Measurements from ENCODE around the gene UPK3A.
"Not testable (repeated sequence)": the region's sequence is repeated elsewhere in the genome, so short reads cannot be mapped to it uniquely, and the experiment has no call there.

UPK3A gene

DNA sequence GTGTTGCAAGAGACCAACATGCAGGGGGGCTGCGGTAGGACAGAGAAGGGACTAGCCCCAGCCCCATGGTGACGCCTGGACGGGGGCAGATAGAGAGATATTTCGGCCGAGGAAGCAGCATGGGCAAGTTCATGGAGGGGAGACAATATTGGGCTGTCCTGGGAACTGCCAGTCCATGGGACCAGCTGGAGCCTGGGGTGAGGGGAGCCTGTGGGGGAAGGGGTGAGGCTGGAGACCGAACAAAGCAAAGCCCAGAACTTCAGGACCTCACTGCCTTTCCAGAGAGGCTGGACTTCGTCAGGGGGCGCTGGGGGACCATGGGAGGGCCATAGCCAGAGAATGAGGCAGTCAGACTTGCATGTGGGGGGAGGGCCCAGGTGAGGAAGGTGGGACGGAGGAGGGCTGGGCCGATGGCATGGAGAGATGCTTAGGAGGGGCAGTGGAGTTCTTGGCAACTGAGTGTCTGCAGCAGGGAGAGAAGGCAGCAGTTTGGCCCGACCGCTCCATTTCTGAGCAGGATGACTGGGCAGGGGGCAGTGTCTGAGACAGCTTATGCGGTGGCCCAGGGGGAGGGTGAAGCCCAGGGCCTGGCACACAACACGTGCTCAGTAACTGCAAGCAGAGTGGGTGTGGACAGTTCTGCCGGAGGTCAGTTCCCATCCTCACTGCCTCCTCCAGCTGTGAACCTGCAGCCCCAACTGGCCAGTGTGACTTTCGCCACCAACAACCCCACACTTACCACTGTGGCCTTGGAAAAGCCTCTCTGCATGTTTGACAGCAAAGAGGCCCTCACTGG is 712 bp downstream of the UPK3A start:
- no peak for DNase-seq

DNA sequence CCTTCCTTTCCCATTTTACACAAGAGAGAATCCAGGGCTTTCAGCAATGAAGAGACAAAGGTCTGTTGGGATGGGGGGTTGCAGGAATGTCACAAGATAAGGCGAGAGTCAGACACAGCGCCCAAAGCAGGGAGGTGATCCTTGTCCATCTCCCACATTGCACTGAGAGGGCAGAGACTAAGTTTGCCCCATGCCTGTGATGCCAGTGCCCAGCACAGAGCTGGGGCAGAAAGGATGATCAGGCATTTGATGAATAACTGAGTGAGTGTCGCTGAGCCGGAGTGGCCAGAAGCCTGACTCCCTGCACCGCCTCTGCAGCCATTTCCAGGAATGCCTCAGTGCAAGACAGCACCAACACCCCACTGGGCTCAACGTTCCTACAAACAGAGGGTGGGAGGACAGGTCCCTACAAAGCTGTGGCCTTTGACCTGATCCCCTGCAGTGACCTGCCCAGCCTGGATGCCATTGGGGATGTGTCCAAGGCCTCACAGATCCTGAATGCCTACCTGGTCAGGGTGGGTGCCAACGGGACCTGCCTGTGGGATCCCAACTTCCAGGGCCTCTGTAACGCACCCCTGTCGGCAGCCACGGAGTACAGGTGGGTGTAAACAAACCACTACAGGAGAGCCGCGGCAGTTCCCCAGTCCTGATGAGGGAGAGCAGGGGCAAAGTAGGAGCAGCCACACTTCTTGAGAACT is 2.3 kb downstream of the UPK3A start:
- no peak for DNase-seq

DNA sequence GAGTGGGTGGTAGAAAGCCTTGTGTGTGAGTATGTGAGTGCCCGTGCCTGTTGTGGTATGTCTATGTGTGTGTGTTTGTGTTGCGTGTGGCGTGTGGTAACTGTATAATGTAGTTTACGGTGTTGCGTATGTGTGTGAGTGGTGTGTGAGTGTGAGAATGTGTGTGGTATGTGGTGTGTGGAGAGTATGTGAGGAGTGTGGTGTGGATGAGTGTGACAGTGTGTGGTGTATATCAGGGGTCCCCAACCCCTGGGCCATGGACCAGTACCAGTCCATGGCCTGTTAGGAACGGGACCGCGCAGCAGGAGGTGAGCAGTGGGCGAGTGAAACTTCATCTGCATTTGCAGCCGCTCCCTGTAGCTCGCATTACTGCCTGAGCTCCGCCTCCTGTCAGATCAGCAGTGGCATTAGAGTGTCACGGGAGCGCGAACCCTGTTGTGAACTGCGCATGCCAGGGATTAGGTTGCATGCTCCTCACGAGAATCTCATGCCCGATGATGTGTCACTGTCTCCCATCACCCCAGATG is 5.7 kb downstream of the UPK3A start:
- DNase-seq: peak; percentile 11

DNA sequence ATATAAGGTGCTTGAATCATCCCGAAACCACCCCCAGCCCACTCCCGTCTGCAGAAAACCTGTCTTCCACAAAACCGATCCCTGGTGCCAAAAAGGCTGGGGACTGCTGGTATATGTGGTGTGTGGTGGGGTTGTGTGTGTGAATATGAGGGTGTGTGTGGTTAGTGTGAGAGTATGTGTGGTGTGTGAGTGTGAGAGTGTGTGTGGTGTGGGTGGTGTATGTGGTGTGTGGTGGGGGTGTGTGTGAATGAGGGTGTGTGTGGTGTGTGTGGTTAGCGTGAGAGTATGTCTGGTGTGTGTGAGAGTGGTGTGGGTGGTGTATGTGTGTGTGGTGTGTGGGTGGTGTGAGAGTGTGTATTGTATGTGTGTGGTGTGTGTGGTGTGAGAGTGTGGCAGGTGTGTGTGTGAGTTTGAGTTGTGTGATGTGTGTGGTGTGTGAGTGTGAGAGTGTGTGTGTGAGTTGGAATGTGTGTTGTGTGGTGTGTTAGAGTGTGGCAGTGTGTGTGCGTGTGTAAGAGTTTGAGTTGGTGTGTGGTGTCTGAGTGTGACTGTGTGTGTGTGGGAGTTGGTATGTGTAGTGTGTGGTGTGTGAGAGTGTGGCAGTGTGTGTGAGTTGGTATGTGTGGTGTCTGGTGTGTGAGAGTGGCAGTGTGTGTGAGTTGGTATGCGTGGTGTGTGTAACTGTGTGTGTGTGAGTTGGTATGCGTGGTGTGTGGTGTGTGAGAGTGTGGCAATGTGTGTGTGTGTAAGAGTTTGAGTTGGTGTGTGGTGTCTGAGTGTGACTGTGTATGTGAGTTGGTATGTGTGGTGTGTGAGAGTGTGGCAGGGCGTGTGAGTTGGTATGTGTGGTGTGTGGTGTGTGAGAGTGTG is 6.5 kb downstream of the UPK3A start:
- no peak for DNase-seq

DNA sequence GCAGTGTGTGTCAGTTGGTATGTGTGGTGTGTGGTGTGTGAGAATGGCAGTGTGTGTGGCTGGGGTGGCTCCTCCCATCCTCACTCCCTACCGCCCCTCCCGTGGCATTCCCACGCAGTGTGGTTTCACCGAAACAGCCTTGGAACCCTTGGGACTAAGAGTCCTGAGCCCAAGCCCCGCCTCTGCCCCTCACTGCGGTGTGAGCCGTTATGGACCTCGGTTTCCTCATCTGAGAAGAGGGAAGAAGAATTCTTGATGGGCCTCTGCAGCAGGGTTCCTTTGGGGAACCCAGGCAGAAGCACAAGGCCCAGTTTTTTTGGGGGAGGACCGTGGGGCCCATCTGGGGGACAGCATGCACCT is 7.2 kb downstream of the UPK3A start:
- DNase-seq: no peak

DNA sequence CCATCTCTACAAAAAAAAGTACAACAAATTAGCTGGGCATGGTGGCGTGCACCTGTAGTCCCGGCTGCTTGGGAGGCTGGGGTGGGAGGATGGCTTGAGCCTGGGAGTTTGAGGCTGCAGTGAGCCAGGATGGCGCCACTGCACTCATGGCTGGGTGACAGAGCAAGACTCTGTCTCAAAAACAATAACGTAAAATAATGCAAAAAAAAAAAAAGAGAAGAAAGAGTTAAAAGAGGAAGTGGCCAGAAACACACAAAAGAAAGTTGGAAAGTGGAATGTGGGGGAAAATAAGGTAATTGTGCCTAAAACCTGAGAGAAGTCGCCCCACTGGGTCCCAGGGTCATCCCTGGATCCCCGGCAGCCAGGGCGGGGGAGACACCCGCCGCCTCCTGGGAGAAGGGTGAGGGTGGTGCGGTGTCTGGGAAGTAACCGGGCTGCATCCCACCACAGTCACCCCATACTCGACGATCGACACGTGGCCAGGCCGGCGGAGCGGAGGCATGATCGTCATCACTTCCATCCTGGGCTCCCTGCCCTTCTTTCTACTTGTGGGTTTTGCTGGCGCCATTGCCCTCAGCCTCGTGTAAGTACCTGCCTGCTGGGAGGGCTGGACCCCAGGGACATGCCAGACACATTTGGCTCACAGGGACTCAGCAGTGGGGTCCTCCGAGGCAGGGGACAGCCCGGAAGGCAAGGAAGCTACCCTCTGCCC is 8.1 kb downstream of the UPK3A start:
- no peak for DNase-seq

DNA sequence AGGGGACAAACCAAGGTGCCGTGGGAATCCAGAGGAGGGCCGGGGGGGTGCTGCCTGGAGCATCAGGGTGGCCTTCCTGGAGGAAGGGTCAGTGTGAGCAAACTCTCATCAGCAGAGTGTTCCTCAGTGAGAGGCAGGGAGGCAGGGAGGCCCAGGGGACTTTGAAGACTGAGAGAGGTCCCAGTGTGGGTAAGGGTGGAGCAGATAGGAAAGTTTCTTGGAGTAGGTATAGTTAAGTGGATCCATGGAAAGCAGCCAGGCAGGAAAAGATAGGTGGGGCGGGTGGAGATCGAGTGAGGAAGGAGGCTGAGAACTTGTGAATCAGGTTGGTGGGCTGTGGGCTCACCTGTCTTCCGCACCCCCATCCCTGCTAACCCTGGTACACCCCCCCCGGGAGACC is 9.3 kb downstream of the UPK3A start:
- no peak for DNase-seq

DNA sequence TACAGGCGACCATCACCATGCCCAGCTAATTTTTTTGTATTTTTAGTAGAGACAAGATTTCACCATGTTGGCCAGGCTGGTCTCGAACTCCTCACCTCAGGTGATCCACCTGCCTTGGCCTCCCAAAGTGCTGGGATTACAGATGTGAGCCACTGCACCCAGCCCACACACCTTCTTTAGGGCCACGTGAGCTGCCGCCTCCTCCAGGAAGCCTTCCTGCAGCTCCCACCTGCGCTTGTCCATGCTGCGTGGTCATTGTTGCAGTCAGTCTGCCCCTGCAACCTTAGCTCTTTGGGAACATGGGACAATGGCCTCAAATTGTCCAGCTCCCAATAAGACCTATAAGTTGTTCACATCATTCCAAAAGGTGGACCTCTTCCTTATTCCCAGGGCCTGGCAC is 10.3 kb downstream of the UPK3A start:
- not testable (repeated sequence) for DNase-seq

DNA sequence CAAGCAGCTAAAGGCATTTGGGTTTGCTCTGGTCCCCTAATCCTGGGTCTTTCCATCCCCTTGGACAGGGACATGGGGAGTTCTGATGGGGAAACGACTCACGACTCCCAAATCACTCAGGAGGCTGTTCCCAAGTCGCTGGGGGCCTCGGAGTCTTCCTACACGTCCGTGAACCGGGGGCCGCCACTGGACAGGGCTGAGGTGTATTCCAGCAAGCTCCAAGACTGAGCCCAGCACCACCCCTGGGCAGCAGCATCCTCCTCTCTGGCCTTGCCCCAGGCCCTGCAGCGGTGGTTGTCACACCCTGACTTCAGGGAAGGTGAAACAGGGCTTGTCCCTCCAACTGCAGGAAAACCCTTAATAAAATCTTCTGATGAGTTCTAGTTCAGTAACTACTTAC is 10.7 kb downstream of the UPK3A start:
- DNase-seq: no peak

DNA sequence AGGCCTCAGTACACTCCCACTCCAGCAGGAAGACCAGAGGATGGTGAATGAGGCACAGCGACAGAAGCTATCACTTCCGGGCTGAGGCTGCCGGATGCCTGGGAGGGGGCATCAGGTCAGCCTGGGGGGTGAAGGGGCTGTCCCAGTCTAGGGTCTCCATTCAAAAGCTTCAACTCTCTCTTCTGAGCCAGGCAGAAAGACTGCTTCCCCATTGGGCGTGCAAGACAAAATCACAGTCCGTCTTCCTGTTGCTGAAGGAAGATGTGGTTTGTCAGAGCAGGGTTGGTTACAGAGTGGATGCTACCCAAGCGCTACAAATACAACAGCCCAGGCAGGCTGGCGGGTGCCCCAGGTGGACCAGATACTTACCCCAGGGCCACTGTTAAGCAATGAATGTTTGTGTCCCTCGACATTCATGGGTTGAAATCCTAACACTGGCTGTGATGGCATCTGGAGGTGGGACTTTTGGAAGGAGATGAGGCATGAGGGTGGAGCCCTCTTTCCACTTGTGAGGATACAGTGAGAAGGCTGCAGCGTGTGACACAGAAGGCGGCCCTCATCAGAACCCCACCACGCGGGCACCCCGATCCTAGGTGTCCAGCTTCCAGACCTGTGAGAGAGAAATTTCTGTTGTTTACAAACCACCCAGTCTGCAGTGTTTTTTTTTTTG is 12.0 kb downstream of the UPK3A start:
- no peak for DNase-seq

DNA sequence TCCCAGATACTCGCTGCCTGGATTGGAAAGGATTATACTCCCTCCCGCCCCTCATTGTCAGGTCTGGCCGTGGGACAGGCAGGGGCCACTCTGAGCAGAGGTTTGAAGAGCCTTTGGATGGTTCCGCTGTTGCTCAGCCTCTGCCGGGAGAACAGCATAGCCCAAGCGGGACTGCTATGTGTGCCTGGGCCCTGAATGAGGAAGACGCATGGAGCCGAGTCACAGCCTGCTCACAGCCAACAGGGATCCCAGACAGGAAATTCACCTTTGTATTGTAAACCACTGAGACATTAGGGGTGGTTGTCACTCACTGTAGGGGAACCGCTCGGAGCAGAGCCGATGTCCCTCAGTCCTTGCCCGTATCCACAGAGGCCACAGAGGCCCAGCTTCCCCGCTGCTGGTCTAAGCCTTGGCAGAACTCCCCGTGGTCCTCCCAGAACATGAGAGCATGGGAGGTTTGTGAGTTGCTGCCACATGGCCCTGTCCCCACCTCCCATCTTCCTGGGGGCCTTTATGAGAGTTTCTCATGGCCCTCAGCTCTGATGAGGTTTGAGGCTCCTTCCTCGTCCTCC is 14.3 kb downstream of the UPK3A start:
- no peak for DNase-seq

DNA sequence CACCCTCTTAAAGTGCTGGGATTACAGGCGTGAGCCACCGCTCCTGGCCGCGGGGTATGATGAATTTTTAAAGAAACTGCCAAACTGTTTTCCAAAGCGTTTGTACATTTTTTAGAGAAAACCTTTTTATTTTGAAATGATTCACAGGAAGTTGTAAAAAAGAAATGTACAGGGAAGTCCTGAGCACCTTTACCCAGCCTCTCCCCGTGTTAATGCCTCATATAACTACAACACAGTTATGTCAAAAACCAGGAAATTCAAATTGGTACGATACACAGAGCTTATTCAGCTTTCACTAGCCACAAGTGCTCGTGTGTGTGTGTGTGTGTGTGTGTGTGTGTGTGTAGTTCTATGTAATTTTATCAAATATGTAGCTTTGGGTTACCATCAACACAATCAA is 18.0 kb downstream of the UPK3A start:
- no peak for DNase-seq

DNA sequence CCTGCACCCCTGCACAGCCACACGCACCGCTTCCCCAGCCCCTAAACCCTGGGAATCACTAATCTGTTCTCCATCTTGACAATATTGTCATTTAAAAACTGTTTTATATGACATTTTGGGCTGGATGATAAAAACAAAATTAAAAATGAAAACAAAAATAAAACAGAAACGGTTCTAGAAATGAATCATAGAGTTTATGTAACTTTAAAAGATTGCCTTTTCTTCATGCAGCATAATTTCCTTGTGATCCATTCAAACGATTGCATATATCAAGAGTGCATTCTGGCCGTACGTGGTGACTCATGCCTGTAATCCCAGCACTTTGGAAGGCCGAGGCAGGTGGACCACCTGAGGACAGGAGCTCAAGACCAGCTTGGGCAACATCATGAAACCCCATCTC is 18.4 kb downstream of the UPK3A start:
- no peak for DNase-seq

DNA sequence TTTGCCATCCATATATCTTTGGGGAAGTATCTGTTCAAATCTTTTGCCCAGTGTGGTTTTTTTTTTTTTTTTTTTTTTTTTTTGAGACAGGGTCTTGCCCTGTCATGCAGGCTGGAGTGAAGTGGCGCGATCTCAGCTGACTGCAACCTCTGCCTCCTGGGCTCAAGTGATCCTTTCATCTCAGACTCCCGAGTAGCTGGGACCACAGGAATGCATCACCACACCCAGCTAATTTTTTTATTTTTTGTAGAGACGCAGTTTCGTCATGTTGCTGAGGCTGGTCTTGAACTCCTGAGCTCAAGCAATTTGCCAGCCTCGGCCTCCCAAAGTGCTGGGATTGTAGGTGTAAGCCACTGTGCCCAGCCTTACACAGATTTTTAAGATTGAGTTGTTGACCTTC is 20.2 kb downstream of the UPK3A start:
- no peak for DNase-seq

DNA sequence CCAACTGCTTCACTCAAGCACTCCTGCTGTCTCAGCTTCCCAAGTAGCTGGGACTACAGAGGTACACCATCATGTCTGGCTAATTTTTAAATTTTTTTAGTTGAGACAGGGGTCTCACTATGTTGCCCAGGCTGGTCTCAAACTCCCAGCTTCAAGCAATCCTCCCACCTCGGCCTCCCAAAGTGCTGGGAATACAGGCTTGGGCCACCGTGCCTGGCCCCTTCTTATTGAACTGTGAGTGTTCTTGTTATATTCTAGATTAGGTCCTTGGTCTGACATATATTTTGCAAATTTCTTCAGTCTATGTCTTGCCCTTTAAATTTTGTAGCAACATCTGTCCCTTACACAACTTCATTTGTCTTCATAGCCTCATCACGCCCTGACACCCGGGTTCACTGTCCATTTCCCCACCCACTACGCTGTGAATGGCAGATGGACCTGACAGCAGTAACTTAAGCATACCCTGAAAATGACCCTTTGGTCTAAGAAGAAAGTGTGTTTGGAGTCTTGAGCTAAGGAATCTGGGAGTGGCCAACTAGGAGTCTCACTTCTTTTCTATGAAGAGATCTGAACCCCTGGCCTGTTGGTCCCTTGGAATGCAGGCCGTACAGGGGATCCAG is 20.8 kb downstream of the UPK3A start:
- no peak for DNase-seq

DNA sequence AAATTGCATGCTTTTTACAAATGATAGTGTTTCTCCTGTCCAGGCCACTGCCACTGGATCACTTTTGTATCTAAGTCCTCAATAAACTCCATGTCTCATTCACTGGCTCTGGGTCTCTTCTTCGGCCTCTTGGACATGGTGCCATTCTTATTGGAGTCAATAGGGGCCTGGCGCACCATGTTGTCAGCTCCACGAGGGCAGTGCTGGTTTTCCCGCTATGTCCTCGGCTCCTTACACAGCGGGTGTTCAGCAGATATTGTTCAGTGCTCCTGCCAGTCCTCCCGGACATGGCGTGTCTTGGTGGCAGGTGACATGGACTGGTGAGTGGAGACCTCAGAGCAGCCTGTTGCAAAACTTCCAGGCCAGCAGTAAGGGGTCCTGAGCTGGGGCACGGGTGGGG is 21.4 kb downstream of the UPK3A start:
- DNase-seq: no peak

DNA sequence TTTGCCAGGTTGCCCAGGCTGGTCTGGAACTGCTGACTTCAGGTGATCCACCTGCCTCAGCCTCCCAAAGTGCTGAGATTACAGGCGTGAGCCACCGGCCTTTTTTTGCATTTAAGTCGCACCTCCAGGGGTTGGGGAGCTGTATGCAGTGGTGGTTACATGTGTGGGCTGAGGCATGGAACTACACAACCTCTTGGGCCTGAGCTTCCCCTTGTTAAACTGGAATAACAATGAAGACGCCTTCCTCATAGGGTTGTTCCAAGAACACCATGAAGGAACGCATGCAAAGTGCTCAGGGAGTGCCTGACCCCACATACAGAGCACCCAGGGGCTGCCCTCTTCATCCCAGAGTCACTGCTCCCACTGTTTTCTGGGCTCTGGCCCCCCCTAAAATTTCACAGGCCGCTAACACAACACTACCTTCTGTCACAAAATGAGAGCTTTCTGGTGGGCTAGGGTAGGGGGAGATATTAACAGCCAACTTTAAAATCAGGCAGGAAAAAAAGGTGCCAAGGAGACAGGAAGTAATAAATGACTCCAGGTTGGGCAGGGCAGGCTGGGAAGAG is 23.7 kb downstream of the UPK3A start:
- no peak for DNase-seq

DNA sequence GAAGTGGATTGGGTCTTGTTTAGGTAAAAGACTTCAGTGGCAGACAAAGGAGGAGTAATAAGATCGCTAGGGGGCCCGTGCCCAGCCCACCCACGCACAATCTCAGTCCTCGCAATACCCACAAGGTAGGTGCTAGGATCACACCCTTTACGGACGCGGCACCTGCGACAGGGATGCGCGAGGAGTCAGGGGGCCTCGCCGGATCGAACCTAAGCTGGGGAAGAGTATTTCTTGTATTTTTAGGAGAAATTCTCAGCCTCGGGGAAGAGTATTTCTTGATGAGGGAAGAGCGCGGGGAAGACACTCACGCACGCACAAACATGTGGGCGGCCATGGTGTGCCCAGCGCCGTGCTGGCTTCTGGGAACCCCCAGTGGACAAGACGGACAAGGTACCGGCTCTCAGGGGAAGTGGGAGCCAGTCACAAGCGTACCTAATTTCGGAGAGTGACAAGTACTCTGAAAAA is 24.2 kb downstream of the UPK3A start:
- DNase-seq: no peak

DNA sequence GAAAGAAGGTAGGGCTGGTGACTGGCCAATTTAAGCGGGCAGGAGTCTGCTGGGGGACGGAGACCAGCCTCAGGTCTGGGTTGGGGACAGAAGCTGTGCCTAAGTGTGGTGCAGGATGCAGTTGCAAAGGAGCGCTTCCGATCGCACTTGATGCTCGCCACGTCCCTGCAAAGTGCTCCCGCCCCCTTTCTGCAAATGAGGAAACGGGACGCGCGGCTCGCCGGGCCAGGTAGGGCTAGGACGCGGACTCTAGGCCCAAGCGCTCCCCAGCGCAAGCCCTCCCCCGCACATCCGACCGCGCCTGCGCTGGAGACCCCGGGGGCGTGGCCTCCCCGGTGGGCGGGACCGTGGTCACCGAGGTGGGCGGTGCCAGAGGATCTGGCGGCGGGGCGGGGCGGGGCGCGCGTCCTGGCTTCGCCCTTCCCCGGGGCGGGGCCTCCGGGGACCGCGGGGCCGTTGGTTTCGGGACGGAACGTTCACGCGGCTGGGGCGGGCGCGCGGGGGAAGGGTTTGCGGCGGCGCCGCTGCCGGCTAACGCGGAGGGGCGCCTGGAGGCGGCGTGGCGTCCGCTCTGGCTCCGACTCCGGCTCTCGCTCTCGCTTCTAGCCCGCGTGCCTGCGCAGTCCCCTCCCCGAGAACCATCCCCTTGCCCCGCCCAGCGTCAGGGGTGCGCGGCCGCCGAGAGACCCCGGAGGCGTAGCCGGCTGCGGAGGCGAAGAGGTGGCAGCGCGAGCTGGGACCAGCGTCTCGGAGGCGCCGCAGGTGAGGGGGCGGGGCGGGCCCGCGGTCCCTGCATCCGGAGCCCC is 24.9 kb downstream of the UPK3A start, which contains the start of gene FAM118A:
FAM118A (plus strand) TSS at position 513 of the 806 bp plus-strand sequence. CDS start 12,446 bp downstream, outside the sequence.
- peak; percentile 81 for DNase-seq
